AG10803 (cell line): ENCODE data around the gene EVX2.

ENCODE experiments used
- DNase-seq: peaks from one replicate; pipeline ENCODE4 v3.0.0; 2010; ENCODE audit warnings: low read depth
- H3K4me3 ChIP-seq: 2 replicates; pipeline ENCODE4 v1.5.1; 2011; ENCODE audit warnings: mild to moderate bottlenecking, low read length, control low read depth
- CTCF ChIP-seq: conservative IDR thresholded peaks from 2 replicates; pipeline ENCODE4 v1.5.1; 2011; ENCODE audit warnings: mild to moderate bottlenecking, low read length, control low read depth, inconsistent platforms

EVX2 gene

GRCh38 chr2:176092270-176093144, 8.7 kb upstream of the EVX2 start, which contains the start of gene HOXD13:
Gene HOXD13, plus strand, starts transcription at chr2:176092721. Its CDS starts 170 bp downstream, at chr2:176092891.
- TF ChIP-seq CTCF, result no peak
- H3K4me3 ChIP-seq, result peak within 1 kb of the TSS; percentile 29

GRCh38 chr2:176091329-176092258, 7.8 kb upstream of the EVX2 start:
- TF ChIP-seq CTCF, result no peak
- DNase-seq, result no peak
- no peak overlapping the region for H3K4me3 ChIP-seq

More at GRCh38 chr2:176092270-176093144, 8.7 kb upstream of the EVX2 start, which contains the start of gene HOXD13:
- no peak for DNase-seq

GRCh38 chr2:176090862-176091261, 7.1 kb upstream of the EVX2 start:
- no peak for DNase-seq
- TF ChIP-seq CTCF, result no peak
- H3K4me3 ChIP-seq, result no peak overlapping the region

GRCh38 chr2:176089843-176090395, 6.2 kb upstream of the EVX2 start:
- H3K4me3 ChIP-seq, result no peak overlapping the region
- TF ChIP-seq CTCF, result no peak
- no peak for DNase-seq

GRCh38 chr2:176088937-176089842, 5.4 kb upstream of the EVX2 start:
- no peak for TF ChIP-seq CTCF
- DNase-seq, result no peak
- H3K4me3 ChIP-seq, result no peak overlapping the region
